ENCODE measurements around the gene PBX2.
"Not testable (repeated sequence)": the region's sequence is repeated elsewhere in the genome, so short reads cannot be mapped to it uniquely, and the experiment has no call there.

Gene PBX2

DNA sequence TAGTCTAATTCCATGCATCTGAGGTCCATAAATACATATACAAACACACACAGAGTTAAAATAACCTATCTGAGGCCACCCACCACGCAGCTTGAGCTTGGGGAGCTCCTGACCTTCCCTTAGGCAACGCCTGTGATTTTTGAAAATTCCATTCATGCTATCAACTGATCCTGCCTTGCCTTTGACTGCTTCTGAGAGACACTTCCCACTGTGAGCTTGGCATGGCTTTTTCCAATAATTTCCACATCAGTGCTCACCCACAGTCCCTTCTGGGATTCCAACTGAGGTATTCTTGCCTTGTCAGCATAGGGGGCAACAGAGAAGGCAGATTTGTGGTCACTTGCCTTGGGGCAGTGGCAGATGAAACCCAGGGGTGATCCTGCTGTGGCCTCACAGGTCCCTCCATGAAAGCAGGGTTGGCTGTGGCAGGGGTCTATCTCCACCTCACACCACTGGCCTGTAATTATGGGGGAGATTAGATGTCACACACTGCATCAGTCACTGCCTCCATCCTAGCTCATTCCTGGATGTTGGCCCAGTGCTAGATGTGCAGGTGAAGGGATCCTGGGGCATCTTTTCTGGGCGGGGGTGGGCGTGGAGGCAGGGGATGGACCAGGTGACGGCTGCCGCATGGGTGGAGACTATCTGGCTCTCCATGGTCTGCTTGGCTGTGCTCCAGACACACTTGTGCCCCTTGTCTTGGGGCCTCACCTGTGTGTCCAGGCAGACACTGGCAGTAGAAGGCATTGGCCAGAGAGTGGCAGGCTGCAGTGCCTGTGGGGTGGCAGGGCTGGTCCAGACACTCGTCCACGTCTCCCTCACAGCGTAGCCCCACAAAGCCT, 13.6 kb upstream of the PBX2 start:
- DNase-seq (ENCODE audit: low read depth in 1 of 2, low spot score in 1 of 2), result no peak

DNA sequence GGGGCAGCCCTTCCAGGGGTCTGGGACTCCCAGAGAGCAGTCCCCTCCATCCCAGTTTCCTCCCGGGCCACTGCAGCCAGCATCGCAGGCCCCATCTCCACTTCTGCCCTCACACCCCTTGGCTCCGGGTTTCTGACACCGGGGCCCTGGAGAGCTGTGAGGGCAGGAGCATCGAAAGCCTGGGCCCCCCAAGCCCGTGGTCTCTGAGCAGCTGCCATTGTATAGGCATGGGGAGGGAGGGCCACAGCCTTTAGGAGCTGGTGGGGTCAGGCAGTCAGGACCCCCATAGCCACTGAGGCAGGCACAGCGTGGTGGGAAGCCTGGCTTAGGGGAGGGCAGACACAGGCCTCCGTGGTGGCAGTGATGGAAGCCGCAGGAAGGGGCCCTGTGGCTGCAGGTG, 12.2 kb upstream of the PBX2 start:
- DNase-seq (ENCODE audit: low read depth in 1 of 2, low spot score in 1 of 2), result no peak

DNA sequence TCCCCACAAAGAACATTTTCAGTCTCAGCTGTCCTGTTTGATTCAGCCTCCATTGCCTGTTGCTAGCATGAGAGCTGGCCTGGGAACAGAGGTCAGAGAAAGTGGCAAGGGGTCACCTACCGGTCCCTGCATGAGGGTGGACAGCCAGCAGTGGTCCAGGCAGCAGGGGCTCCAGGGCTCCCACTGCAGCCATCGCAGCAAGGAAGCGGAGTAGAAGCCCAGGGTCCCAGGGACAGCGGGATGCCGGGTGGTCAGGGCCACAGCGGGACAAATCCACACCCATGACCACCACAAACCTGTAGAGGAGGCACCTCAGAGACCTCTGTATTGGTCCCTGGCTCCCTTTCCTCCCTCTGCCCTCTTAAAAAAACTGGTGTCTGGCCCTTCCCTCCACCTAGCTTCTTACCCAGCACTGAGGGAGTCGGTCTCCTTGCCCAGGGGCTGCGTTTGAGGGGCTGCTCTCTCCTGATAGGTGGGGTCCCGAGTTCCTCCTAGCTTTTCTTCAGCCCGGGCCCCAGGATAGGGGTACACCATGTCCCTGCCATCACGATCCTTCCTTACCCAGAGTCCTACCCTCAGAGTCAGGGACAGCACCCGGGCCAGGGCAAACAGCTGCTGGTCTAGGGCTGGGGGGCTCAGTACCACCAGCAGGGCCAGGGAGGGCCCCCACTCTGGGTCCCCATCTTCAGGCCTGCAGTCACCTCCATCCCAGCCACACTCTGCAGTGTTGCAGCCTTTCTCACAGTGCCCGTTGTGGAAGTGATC, 10.9 kb upstream of the PBX2 start:
- no peak for DNase-seq (ENCODE audit: low read depth in 1 of 2, low spot score in 1 of 2)

DNA sequence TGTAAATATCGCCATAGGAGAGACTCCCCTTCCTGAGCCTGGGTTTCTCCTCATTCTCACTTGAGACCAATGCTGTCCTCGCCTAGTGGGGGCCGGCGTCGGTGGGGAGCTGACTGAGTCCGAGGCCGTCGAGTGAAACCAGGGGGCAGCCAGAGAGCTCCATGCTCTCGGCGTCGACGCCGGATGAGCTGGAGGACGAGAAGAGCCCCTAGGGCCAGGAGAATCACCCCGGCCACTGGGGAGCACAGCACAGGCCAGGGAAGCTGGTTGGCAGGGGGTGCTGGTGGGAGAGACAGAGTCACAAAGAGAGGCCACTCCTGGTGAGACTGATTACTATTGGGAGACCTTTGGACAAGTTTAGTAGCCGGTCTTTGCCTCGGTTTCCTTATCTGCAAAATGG, 8.9 kb upstream of the PBX2 start:
- no peak for DNase-seq (ENCODE audit: low read depth in 1 of 2, low spot score in 1 of 2)

DNA sequence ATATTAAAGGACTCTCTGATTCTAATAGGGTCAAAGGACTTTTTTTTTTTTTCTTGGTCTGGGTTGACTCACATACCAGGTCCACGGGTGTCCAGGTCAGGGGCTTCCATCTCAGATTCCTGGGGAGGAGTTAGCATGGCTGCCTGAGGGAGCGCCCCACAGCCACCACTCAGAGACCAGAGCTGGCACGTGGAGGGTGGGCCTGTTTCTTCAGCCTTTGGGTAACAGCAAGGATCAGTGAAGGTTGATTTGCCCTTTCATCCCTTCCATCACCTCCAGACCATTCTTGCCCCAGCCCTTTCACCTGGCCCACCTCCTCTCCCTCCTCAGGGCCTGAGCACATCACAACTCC, 8.3 kb upstream of the PBX2 start:
- DNase-seq (ENCODE audit: low read depth in 1 of 2, low spot score in 1 of 2), result no peak

DNA sequence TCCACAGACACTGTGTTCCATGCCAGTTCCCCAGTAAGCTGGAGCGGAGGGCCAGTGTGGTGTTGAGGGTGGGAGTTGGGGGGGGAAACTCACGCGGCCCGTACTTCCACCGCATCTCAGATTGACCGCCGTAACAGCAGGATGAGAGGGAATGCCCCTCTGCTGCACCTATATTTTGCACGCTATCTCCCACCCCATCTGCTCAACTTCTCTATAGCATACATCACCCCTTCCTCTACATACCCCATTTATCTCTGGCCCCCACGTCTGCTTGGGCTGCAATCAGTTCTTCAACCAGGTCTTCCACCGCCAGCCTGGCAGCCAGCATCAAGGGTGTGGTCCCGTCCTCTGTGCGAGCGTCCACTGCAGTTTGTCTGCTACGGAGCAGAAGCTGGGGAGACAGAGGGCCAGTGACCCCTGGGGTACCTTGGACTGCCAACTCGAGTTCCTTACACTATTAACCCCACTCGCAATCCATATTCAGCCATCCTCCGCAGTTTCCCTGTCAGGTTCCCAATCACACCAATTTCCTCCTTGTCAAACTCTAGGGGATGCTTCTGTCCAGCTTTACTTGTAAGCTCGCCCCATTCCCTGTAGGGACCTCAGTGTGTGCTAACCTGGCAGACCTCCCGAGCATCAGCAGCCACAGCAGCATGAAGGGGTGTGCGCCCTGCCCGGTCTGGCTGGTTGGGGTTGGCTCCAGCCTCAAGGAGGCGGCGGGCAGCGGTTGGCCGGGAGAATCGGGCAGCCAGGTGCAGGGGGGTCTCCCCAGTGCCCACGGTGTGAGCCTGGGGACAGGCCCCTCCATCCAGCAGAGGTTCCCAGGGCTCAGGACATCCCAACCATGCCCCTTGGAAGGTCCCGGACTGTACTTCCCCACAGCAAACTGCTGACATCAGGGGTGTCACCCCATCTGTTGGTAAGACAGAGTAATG, 6.9 kb upstream of the PBX2 start:
- no peak for DNase-seq (ENCODE audit: low read depth in 1 of 2, low spot score in 1 of 2)

DNA sequence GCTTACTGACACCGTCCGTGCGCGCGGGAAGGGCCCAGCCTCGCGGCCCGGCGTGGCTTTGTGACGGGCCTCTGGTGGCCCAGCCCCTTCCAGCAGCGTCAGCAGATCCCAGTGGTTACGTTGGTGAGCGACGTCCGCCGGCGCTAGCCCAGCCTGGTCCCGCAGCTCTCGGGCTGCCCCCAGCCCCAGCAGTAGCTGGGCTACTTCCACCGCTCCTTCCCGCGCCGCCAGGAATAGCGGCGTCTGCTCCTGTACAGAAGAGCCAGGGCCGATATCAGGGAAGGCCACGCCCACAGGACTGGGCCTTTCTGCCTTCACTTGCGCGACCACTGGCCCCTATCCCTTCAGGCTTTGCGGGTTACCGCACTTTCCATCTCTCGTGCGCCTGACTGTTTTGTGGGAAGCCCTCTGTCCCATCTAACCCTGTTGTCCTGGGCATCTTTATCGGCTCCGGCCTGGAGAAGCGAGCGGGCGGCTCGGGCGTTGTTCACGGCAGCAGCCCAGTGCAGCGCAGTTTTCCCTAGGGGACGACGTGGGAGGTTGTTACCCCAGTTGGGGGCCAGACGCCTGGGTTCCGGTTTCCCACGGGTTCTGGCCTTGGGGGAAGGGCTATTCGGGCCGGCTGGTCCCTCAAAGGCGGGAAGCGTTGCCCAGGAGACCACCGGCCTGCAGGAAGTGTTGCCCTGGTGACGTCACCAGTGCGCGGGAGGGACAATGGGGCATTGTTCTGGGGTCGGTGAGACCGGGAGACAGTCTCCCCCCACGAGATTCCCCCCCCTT, 6.1 kb upstream of the PBX2 start:
- peak; percentile 18 to 40 for DNase-seq (ENCODE audit: low read depth in 1 of 2, low spot score in 1 of 2)

DNA sequence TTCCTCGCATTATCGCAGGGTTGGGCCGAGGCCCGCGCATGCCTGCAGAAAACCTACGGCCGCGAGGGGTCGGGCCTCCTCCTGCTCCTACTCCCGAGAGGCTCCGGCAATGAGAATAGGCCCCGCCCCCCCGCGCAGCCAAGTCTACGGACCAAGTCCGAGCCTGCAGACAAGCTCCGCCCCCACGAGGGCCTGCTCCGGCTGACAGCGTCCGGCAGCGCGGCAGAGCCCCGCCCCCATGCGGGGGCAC, 5.6 kb upstream of the PBX2 start:
- DNase-seq (ENCODE audit: low read depth in 1 of 2, low spot score in 1 of 2), result peak; percentile 100

DNA sequence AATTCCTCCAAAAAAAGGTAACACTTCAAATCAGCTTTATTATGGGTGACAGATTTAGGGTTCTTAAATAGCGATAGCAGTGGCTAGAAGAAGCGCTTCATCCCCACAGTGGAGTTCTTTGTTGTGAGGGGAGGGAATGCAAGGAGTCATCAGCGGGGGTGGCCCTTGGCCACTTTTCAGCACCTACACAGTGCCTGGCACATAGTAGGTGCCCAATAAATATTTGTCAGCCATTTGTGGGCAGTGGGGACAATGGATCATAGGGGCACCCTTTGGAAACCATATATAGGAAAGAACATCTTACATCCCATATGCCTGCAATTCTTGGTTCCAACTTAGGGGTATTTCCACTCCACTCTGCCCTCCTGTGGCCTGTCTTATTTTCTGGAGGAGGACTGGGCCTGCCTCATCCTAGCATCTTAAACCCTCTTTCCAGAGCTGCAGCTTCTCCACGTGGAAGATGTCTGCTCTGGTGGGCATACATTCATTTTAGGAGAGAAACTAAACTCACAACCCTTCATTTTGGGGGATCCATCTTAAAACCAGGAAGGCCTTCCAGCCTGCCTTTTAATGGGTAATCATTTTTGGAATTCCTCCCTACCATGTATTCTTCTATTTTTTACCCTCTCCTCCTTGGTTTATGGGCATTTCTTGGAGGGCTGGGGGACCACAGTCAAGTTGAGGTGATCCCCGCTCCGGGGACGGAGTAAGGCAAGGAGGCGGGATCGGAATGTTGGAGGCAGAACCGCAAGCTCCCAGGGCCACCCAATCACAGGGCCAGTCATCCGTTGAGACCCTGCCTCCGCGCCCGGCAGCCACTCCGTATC, 5.0 kb upstream of the PBX2 start:
- DNase-seq (ENCODE audit: low read depth in 1 of 2, low spot score in 1 of 2), result no peak

DNA sequence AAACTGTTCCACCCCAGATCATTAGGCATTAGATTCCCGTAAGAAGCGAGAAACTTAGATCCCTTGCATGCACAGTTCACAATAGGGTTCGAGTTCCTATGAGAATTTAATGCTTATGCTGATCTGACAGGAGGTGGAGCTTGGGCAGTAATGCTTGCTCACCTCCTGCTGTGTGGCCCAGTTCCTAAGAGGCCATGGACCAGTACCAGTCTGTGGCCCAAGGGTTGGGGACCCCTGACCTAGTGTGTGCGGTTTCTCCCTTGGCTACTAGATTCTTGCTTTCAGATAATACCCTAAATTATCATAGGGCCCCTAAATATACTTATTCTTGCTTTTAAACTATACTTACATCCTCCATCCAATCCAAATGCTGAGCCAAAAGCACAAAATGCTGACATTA, 4.4 kb upstream of the PBX2 start:
- no peak for DNase-seq (ENCODE audit: low read depth in 1 of 2, low spot score in 1 of 2)

DNA sequence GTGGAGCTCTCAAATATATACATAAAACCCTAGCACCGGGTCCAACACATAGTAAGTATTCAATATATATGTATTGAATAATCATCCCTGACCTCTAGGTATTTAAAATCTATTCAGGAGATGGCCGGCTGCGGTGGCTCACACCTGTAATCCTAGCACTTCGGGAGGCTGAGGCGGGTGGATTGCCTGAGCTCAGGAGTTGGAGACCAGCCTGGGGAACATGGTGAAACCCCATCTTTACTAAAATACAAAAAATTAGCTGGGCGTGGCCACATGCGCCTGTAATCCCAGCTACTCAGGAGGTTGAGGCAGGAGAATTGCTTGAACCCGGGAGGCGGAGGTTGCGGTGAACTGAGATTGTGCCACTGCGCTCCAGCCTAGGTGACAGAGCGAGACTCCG, 3.1 kb upstream of the PBX2 start:
- DNase-seq (ENCODE audit: low read depth in 1 of 2, low spot score in 1 of 2), result not testable (repeated sequence)

DNA sequence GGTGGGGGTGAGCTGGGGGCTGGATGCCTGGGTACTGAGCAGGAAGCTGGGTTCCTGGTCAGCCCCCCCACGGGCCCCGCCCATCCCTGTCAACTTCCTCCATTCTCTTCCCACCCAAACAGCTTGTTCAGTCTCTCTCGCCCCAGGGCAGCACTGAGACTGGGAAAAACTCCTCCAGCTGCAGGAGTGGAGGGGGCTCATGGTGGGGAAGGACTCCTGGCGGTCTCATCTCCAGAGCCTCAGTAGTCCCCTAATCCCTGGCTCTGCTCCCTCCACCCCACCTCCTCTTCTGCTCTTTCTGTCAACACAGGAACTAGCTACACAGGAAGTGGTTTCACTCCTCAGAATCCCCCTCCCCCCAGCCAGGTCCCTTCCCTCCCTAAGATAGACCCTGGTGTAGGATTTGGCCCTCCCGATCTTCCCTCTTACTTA, 2.6 kb upstream of the PBX2 start, which contains the start of gene GPSM3:
GPSM3 (minus strand) TSS at position 36 of the 432 bp plus-strand sequence. CDS start 130 bp downstream, outside the sequence.
- peak in 1 of 2 donors; percentile 29 for DNase-seq (ENCODE audit: low read depth in 1 of 2, low spot score in 1 of 2)

DNA sequence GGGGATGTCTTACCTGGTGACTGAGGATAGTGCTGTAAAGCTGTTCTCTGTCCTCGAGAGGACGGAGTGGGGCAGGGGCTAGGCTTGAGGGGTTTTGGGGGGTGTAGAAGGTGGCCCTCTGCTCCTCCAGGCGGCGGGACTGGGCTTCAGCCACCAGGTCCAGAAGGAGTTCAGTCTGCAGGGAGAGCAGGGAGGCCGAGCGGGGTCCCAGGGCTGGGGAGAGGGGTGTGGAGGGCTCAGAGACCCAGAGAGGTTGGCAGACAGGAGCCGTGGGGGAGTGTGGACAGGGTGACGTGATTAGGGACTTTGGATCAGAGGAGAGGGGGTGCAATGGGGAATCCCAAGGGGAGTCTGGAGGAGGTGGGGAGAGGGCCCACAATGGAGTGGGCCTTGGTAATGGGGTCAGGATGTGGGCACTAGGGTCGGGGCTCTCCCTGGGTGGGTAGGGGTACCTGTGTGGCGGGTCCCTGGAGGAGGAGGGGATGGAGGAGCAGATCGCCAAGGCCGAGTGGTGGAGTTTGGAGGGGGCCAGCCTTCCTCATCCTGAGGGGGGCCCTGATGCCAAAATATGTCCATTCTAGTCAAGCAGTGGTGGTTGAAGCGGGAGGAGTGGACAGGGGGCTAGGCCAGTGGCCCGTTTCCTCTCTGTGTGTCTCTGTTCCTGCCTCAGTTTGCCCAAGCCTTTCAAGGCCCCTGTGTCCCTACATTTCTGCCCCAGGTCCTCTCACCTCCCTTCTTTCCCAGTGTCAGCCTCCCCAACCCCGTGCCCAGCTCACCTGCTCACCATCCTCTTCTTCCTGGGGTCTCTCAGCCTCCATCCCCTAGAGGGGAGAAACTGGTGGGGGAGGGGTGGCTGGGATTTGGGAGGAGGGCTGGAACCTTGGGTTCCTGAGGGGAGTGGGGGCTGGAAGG, 1.9 kb upstream of the PBX2 start:
- no peak for DNase-seq (ENCODE audit: low read depth in 1 of 2, low spot score in 1 of 2)

DNA sequence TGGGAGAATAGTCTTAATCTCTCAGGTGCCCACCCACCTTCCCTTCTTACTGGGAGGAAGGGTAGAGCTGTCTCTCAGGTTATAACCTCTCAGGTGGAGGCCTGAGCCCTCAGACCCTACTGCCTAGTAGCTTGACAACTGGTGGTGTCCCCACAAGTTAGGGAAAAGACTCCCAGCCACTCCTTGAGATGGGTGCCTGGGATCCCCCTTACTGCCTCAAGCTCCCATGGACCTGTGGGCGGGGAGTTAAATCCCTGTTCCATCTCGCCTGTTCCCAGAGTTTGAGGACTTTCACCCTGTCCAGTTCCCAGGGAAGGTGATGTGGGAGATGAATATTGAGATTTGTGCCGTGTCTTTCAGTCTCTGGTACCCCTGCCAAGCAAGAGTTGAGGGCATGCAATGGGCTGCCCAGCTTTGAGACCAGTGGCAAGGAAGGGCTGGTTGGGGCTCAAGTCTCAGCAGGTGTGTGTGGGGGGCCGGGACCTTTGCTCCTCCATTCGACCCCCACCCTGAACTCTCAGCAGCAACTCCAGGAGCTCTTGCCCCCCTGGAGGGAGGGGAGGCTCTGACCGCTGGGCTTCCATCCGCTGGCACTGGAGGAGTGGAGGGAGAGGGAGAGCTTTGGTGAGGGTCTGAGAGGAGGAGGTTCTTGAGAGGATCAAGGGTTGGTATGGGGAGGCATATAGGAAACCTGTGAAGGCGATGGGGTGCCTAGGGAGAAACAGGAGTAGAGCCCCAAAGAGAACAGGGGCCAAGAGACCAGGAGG, 1.1 kb upstream of the PBX2 start:
- no peak for DNase-seq (ENCODE audit: low read depth in 1 of 2, low spot score in 1 of 2)

DNA sequence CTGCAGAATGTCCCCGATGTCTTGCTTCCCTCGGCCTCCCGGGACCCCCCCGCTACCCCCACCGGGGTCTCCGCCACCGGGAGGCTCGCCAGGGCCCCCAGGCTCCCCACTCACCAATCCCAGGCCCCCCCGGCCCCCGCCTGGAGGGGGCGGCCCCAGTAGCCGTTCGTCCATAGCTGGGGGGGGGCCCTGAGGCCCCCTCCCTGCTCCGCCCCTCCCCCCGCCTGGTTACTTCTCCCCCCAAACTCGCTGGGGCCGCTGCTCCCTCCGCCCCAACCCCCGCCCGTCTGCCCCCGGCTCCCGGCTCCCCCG, 304 bp downstream of the PBX2 start:
- no peak for DNase-seq (ENCODE audit: low read depth in 1 of 2, low spot score in 1 of 2)

DNA sequence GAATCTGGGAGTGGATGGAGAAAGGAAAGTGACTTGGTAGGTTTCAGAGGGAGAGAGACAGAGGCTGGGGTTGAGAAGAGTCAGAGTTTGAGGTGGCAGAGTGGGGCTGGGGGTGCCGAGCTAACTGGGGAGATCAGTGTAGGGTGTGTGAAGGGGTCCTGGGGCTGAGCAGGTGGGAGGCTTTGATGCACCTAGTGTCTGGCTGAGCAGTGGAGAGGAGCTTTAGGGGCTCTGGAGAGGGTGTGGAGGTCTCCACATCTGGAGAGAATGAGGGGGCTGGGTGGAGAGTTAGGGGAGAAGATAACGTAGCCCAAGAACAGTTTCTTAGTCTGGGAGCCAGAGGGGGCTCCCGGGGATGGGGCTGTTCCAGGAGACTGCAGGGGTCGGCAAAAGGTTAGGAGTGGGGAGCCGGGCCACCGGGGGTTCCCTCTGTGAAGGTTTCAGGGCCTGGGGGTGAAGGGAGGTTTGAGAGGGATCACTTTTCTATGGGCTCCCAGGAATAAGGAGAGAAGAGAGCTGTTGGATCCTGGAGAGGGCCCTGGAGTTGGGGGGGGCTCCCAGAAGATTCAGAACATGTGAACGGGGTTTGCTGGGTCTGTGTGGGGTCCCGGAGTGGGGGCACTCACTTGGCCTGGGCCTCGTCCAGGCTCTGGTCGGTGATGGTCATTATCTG, 797 bp downstream of the PBX2 start:
- DNase-seq (ENCODE audit: low read depth in 1 of 2, low spot score in 1 of 2), result no peak

DNA sequence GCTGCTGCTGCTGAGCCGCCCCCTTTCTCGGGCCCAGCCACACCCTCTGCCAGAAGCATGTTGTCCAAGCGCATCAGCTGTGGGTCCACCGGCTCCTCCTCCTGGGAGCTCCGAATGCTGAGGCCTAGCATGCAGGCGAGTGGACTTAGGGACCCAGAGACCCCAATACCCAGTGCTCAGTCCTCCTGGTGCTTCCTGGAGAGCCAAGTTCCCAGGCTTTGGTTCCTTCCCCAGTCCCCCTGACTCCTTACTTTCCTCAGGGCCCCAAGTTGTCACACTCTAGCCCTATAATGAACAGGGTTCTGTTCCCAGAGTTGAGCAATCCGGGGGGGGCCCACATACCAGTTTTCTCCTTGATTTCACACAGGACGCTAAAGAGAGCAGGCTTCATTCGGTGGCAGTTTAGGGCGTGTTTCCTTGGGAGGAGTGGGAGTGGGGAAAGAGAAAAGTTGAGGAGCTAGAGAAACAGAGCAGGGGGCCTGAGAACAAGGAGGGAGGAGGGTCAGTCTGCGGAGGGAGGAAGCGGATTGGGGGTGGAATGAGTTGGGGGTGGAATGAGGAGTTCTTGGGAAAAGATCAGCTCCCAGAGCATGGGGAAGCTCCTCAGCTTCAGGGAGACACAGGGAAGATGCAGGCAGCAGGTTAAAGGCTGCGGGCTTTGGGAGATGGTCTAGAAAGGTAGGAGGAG, 1.5 kb downstream of the PBX2 start:
- DNase-seq (ENCODE audit: low read depth in 1 of 2, low spot score in 1 of 2), result no peak
